Activated gamma-delta T cell treated with Interleukin-2 at 50 U/mL for 16 hours (primary cell): ENCODE data around the gene PACRG.

Experiments
- DNase-seq: peaks from one replicate; pipeline ENCODE4 v3.0.0-alpha.2; 2020

The PACRG gene

GRCh38 chr6:162711376-162711775, 16.4 kb upstream of the PACRG start:
- DNase-seq = no peak

GRCh38 chr6:162712694-162713093, 15.1 kb upstream of the PACRG start:
- DNase-seq = no peak

- no peak for DNase-seq
Observed at GRCh38 chr6:162713974-162714780, 13.6 kb upstream of the PACRG start.

- DNase-seq = no peak
Observed at GRCh38 chr6:162715601-162716000, 12.2 kb upstream of the PACRG start.

GRCh38 chr6:162719528-162719927, 8.2 kb upstream of the PACRG start:
- no peak for DNase-seq

GRCh38 chr6:162721404-162721687, 6.4 kb upstream of the PACRG start:
- no peak for DNase-seq

GRCh38 chr6:162722226-162722625, 5.5 kb upstream of the PACRG start:
- no peak for DNase-seq

GRCh38 chr6:162722633-162723032, 5.1 kb upstream of the PACRG start:
- DNase-seq = no peak

- DNase-seq = no peak
Observed at GRCh38 chr6:162726947-162727321, 840 bp upstream of the PACRG start.

GRCh38 chr6:162728197-162728596, 423 bp downstream of the PACRG start:
- DNase-seq = no peak

- no peak for DNase-seq
Observed at GRCh38 chr6:162728706-162729105, 932 bp downstream of the PACRG start.

- no peak for DNase-seq
Observed at GRCh38 chr6:162730502-162730901, 2.7 kb downstream of the PACRG start.

GRCh38 chr6:162733489-162733888, 5.7 kb downstream of the PACRG start:
- no peak for DNase-seq

GRCh38 chr6:162736961-162737360, 9.2 kb downstream of the PACRG start:
- no peak for DNase-seq

- DNase-seq = no peak
Observed at GRCh38 chr6:162750776-162751175, 23.0 kb downstream of the PACRG start.

GRCh38 chr6:162751211-162751859, 23.6 kb downstream of the PACRG start:
- DNase-seq = no peak

GRCh38 chr6:162753775-162754174, 26.0 kb downstream of the PACRG start:
- DNase-seq = no peak

- DNase-seq = no peak
Observed at GRCh38 chr6:162770136-162770535, 42.4 kb downstream of the PACRG start.

- no peak for DNase-seq
Observed at GRCh38 chr6:162770955-162771354, 43.2 kb downstream of the PACRG start.

- no peak for DNase-seq
Observed at GRCh38 chr6:162772466-162772865, 44.7 kb downstream of the PACRG start.

- DNase-seq = no peak
Observed at GRCh38 chr6:162773996-162774395, 46.2 kb downstream of the PACRG start.

- DNase-seq = no peak
Observed at GRCh38 chr6:162777091-162777490, 49.3 kb downstream of the PACRG start.

GRCh38 chr6:162778603-162779002, 50.8 kb downstream of the PACRG start:
- no peak for DNase-seq

GRCh38 chr6:162785632-162786242, 58.0 kb downstream of the PACRG start:
- no peak for DNase-seq
